Measurements from ENCODE around the gene SLC18A2.
"Not testable (repeated sequence)": the region's sequence is repeated elsewhere in the genome, so short reads cannot be mapped to it uniquely, and the experiment has no call there.

SLC18A2 gene

DNA sequence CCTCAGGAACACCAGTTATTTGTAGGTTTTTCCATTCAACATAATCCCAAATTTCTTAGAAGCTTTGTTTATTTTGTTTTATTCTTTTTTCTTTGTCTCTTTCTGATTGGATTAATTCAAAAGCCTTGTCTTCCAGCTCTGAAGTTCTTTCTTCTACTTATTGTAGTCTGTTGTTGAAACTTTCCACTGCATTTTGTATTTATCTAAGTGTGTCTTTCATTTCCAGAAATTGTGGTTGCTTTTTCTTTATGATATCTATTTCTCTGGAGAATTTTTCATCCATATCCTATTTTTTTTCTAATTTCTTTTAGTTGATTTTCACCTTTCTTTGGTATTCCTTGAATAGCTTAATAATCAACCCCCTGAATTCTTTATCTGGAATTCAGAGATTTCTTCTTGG, 58.5 kb downstream of the SLC18A2 start:
- Histone ChIP-seq H3K4me2 (ENCODE audit: low read length) (no peak overlapping the region), H4K20me1 (ENCODE audit: control insufficient read depth, insufficient read depth, low read depth, low read length) (no peaks in the 10 kb centered on the region), H3F3A (ENCODE audit: control insufficient read depth, insufficient read depth) (no peaks in the 10 kb centered on the region), H3K27me3 (ENCODE audit: control insufficient read depth, low read length) (no peaks in the 10 kb centered on the region), H3K79me2 (ENCODE audit: control insufficient read depth, low read length) (peaks cover 6% of the 10 kb centered on the region; the same call in 1 of the 2 replicates), H3K27ac (ENCODE audit: low read depth, low read length) (no peak overlapping the region), H3K9me2 (replicated peaks; ENCODE audit: control insufficient read depth, low read length) (no peaks in the 10 kb centered on the region), H3K4me3 (ENCODE audit: low read length) (no peak overlapping the region), H3K4me1 (ENCODE audit: control insufficient read depth, low read length) (no peaks in the 10 kb centered on the region), H3K9me3 (ENCODE audit: control insufficient read depth, insufficient read depth, low read length) (peaks cover 6% of the 10 kb centered on the region; the same call in 1 of the 2 replicates), H3K36me3 (ENCODE audit: control insufficient read depth, low read length) (no peaks in the 10 kb centered on the region; the same call in 1 of the 2 replicates)
- no peak for TF ChIP-seq EZH2phosphoT487 (IDR thresholded peaks at IDR 0.05; ENCODE audit: borderline replicate concordance, low read length)
- TF ChIP-seq, protein P1, sequence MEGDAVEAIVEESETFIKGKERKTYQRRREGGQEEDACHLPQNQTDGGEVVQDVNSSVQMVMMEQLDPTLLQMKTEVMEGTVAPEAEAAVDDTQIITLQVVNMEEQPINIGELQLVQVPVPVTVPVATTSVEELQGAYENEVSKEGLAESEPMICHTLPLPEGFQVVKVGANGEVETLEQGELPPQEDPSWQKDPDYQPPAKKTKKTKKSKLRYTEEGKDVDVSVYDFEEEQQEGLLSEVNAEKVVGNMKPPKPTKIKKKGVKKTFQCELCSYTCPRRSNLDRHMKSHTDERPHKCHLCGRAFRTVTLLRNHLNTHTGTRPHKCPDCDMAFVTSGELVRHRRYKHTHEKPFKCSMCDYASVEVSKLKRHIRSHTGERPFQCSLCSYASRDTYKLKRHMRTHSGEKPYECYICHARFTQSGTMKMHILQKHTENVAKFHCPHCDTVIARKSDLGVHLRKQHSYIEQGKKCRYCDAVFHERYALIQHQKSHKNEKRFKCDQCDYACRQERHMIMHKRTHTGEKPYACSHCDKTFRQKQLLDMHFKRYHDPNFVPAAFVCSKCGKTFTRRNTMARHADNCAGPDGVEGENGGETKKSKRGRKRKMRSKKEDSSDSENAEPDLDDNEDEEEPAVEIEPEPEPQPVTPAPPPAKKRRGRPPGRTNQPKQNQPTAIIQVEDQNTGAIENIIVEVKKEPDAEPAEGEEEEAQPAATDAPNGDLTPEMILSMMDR (IDR thresholded peaks at IDR 0.05; ENCODE audit: low read depth, low read length, poor library complexity, severe bottlenecking): no peak

DNA sequence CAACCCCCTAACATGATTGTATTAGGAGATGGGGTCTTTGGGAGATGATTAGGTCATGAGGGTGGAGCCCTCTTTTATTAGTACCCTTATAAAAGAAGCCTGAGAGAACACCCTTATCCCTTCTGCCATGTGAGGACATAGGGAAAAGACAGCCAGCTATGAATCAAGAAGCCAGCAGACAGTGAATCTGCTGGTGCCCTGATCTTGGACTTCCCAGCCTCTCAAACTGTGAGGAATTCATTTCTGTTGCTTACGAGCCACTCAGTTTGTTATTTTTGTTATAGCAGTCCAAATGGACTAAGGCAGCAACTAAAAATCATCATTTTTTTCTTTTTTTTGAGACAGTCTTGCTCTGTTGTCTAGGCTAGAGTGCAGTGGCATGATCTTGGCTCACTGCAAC, 59.8 kb downstream of the SLC18A2 start:
- H3K4me1 ChIP-seq (ENCODE audit: control insufficient read depth, low read length): no peaks in the 10 kb centered on the region
- H3K9me2 ChIP-seq (replicated peaks; ENCODE audit: control insufficient read depth, low read length): no peaks in the 10 kb centered on the region
- no peak overlapping the region for H3K4me2 ChIP-seq (ENCODE audit: low read length)
- no peak overlapping the region for H3K4me3 ChIP-seq (ENCODE audit: low read length)
- peaks cover 6% of the 10 kb centered on the region; the same call in 1 of the 2 replicates for H3K79me2 ChIP-seq (ENCODE audit: control insufficient read depth, low read length)
- TF ChIP-seq EZH2phosphoT487 (IDR thresholded peaks at IDR 0.05; ENCODE audit: borderline replicate concordance, low read length): no peak
- TF ChIP-seq, protein P1 (IDR thresholded peaks at IDR 0.05; ENCODE audit: low read depth, low read length, poor library complexity, severe bottlenecking): no peak
- no peaks in the 10 kb centered on the region for H3K27me3 ChIP-seq (ENCODE audit: control insufficient read depth, low read length)
- H3K36me3 ChIP-seq (ENCODE audit: control insufficient read depth, low read length): peaks cover 5% of the 10 kb centered on the region; the same call in 1 of the 2 replicates
- no peaks in the 10 kb centered on the region for H4K20me1 ChIP-seq (ENCODE audit: control insufficient read depth, insufficient read depth, low read depth, low read length)
- peaks cover 6% of the 10 kb centered on the region; the same call in 1 of the 2 replicates for H3K9me3 ChIP-seq (ENCODE audit: control insufficient read depth, insufficient read depth, low read length)
- H3K27ac ChIP-seq (ENCODE audit: low read depth, low read length): no peak overlapping the region
- no peaks in the 10 kb centered on the region for H3F3A ChIP-seq (ENCODE audit: control insufficient read depth, insufficient read depth)

DNA sequence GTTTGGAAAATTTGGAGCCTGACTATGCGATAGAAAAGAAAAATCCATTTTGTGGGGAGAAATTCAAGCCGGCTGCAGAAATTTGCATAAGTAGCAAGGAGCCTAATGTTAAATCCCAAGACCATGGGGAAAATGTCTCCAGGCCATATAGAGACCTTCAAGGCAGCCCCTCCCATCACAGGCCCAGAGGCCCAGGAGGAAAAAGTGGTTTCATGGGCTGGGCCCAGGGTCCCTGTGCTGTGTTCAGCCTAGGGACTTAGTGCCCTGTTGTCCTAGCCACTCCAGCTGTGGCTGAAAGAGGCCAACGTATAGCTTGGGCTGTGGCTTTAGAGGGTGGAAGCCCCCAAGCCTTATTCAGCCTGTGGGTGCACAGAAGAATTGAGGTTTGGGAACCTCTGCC, 62.5 kb downstream of the SLC18A2 start:
- not testable (repeated sequence) for H3K9me3 ChIP-seq (ENCODE audit: control insufficient read depth, insufficient read depth, low read length); H3K9me2 ChIP-seq (replicated peaks; ENCODE audit: control insufficient read depth, low read length); H3F3A ChIP-seq (ENCODE audit: control insufficient read depth, insufficient read depth); H3K4me3 ChIP-seq (ENCODE audit: low read length); H4K20me1 ChIP-seq (ENCODE audit: control insufficient read depth, insufficient read depth, low read depth, low read length); H3K27me3 ChIP-seq (ENCODE audit: control insufficient read depth, low read length); H3K27ac ChIP-seq (ENCODE audit: low read depth, low read length); H3K36me3 ChIP-seq (ENCODE audit: control insufficient read depth, low read length); H3K4me2 ChIP-seq (ENCODE audit: low read length); H3K4me1 ChIP-seq (ENCODE audit: control insufficient read depth, low read length); H3K79me2 ChIP-seq (ENCODE audit: control insufficient read depth, low read length)

DNA sequence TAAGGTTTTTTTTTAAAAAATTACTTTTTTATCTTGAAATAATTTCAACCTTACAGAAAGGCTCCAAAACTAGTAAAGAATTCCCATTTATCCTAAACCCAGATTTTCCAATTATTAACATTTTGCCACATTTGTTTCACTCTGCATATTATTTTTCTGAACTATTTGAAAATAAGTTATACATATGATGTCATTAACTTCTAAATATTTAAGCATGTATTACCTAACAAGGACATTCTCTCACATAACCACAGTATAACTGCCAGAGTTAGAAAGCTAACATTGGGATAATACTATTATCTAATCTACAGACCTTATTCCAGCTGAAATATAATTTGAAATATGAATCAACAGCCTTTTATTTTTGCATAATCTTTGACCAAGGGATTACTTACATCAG, 65.8 kb downstream of the SLC18A2 start:
- Histone ChIP-seq H3K79me2 (ENCODE audit: control insufficient read depth, low read length) (no peaks in the 10 kb centered on the region), H3K4me2 (ENCODE audit: low read length) (no peak overlapping the region), H4K20me1 (ENCODE audit: control insufficient read depth, insufficient read depth, low read depth, low read length) (no peaks in the 10 kb centered on the region), H3K27me3 (ENCODE audit: control insufficient read depth, low read length) (no peaks in the 10 kb centered on the region), H3K27ac (ENCODE audit: low read depth, low read length) (no peak overlapping the region), H3F3A (ENCODE audit: control insufficient read depth, insufficient read depth) (no peaks in the 10 kb centered on the region), H3K4me1 (ENCODE audit: control insufficient read depth, low read length) (no peaks in the 10 kb centered on the region), H3K9me3 (ENCODE audit: control insufficient read depth, insufficient read depth, low read length) (peaks cover 6% of the 10 kb centered on the region; the same call in 1 of the 2 replicates), H3K36me3 (ENCODE audit: control insufficient read depth, low read length) (peaks cover 5% of the 10 kb centered on the region; the same call in 1 of the 2 replicates), H3K9me2 (replicated peaks; ENCODE audit: control insufficient read depth, low read length) (no peaks in the 10 kb centered on the region), H3K4me3 (ENCODE audit: low read length) (no peak overlapping the region)
- no peak for TF ChIP-seq EZH2phosphoT487 (IDR thresholded peaks at IDR 0.05; ENCODE audit: borderline replicate concordance, low read length)
- TF ChIP-seq, protein P1 (IDR thresholded peaks at IDR 0.05; ENCODE audit: low read depth, low read length, poor library complexity, severe bottlenecking): no peak
